ENCODE measurements around the gene LRMDA. TPM values are rescaled to one million over a fixed set of nuclear protein-coding genes. Genes with fewer than 3 reads are reported as not detected.
A peak's percentile ranks its signal among the peaks of the same experiment; 100 is the strongest.

LRMDA gene
- total and polyA plus RNA-seq, 7 donors: 1.0 to 5.7 (median 2.5) TPM

DNA sequence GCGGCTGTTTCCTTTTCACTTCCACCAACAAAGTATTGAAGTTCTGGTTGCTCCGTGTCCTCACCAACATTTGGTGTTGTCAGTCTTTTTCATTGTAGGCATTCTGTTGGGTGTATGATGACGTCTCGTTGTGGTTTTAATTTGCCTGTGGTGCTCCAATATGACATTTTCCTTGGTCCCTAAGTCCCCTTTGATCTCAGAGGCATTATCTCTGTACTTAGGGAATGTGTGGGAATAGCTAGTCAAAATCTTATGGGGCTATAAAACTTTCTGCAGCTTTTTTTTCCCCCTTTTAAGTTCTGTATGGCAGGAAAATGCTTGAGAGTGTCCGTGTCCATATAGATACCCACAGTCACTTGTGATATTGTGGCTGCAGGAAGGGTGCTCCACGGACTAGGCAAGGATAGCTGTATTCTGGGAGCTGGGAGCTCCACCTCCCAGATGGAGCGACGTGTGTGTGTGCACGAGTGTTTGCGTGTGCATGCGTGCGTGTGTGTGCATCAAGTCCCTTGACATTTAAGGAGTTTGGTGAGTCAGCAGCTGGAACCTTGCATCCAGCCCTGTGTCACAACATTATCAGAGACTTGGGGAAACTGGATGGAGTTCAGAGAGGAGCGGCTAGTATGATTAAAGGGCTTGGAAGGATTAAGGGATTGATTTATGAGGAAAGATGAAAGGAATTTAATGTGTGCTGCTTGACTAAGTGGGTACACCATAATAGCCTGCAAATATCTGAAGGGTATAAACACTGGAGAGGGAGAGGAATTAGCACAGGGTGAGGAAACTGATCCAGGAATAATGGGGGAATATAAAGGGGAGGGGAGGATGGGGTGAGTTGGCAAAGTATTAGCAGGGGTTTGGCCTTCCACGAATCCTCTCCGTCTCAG, 66.8 kb downstream of the LRMDA start:
- peak in 1 of 2 donors; percentile 37 for DNase-seq
- Histone ChIP-seq H3K27me3 (ENCODE audit: insufficient read depth in 3 of 3, low read length in 2 of 3) (peaks cover 0 to 10% (median 0%) of the 10 kb centered on the region in 3 donors), H3K4me3 (no peak overlapping the region), H3K27ac (no peak overlapping the region), H3K36me3 (ENCODE audit: insufficient read depth in 1 of 2, low read depth in 1 of 2) (no peaks in the 10 kb centered on the region), H3K4me1 (no peaks in the 10 kb centered on the region), H3K9me3 (no peaks in the 10 kb centered on the region)
- WGBS, 3 donors: 57 to 61% (median 61%) methylated on average over 15 of the region's 15 CpGs
- ATAC-seq: no peak
- intact Hi-C loops (cut with DNase I): no loop called here
- no peak for TF ChIP-seq CTCF (IDR thresholded peaks at IDR 0.05)

DNA sequence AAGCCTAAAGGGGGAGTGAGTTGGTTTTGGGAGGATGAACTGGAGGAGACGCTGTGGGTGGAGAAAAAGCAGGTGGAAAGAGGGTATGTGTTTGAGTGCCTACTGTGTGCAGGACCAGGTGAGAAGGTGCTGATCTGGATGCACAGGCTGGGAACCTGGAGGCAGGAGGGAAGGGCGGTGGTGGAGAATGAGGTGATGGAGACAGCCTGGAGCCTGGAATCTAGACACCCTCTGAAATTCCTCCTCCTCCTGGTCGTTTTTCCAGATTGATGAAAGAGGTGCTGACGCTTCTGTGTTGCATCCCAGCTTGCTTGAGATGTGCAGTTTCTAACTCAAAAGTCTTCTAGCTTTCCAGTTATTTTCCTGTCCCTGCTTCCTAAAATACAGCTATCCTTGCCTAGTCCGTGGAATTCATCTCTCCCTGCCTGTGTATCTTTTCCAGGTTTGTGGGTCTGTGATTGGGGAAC, 67.5 kb downstream of the LRMDA start:
- intact Hi-C loops (cut with DNase I): no loop called here
- no peak overlapping the region for H3K27ac ChIP-seq
- H3K27me3 ChIP-seq (ENCODE audit: insufficient read depth in 3 of 3, low read length in 2 of 3): peaks cover 0 to 10% (median 0%) of the 10 kb centered on the region in 3 donors
- WGBS, 3 donors: 70 to 79% (median 74%) methylated on average over 5 of the region's 5 CpGs
- no peak for DNase-seq
- no peaks in the 10 kb centered on the region for H3K36me3 ChIP-seq (ENCODE audit: insufficient read depth in 1 of 2, low read depth in 1 of 2)
- H3K4me3 ChIP-seq: no peak overlapping the region
- TF ChIP-seq CTCF (IDR thresholded peaks at IDR 0.05): no peak
- H3K4me1 ChIP-seq: no peaks in the 10 kb centered on the region
- H3K9me3 ChIP-seq: no peaks in the 10 kb centered on the region
- ATAC-seq: no peak

DNA sequence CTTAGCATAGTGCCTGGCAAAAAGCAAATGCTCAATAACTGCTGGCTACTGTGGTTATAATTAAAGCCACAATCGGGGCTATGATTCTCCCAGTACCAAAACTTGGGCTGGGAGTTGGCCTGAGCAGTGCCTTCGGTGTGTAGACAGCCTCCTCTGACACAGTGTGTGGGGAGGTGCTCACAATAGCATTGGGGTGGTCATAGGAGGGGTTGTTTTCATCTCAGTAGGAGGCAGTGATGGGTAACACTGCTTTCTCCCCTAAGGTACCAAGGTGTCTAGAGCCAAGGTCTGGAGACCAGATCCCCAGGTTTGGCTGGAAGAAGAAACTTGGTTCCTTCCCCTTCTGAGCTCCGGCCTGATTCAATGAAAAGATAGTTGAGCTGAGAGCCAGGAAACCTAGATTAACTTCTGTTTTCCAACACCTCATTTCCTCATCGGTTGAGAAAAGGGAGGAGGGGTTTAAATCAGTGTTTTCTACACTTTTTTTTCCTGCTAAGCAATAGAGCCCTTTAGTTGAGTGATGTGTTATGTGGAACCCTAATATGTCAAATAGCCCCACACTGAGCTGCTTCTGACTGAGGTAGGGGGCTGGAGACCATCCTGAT, 68.2 kb downstream of the LRMDA start:
- Histone ChIP-seq H3K9me3 (no peaks in the 10 kb centered on the region), H3K4me1 (no peaks in the 10 kb centered on the region), H3K4me3 (no peak overlapping the region), H3K27me3 (ENCODE audit: insufficient read depth in 3 of 3, low read length in 2 of 3) (peaks cover 0 to 10% (median 0%) of the 10 kb centered on the region in 3 donors), H3K27ac (no peak overlapping the region), H3K36me3 (ENCODE audit: insufficient read depth in 1 of 2, low read depth in 1 of 2) (no peaks in the 10 kb centered on the region)
- ATAC-seq (no peak), DNase-seq (no peak)
- no peak for TF ChIP-seq CTCF (IDR thresholded peaks at IDR 0.05)
- 67 to 75% (median 73%) methylated on average over 4 of the region's 4 CpGs for WGBS, 3 donors
- intact Hi-C loops (cut with DNase I): no loop called here

- no peak for TF ChIP-seq CTCF (IDR thresholded peaks at IDR 0.05)
- no peak for DNase-seq
- WGBS, 3 donors: 87 to 93% (median 91%) methylated on average over 3 of the region's 3 CpGs
- Histone ChIP-seq H3K9me3 (no peaks in the 10 kb centered on the region), H3K36me3 (ENCODE audit: insufficient read depth in 1 of 2, low read depth in 1 of 2) (no peaks in the 10 kb centered on the region), H3K4me3 (no peak overlapping the region), H3K27me3 (ENCODE audit: insufficient read depth in 3 of 3, low read length in 2 of 3) (peaks cover 0 to 10% (median 0%) of the 10 kb centered on the region in 3 donors), H3K4me1 (no peaks in the 10 kb centered on the region), H3K27ac (no peak overlapping the region)
- intact Hi-C loops (cut with DNase I): no loop called here
- no peak for ATAC-seq
These were observed 71.0 kb downstream of the LRMDA start for GRCh38 chr10:75502389-75502788.
